ENCODE data around the gene INS.

INS gene

GRCh38 chr11:2176389-2176900 lies 15.4 kb upstream of the INS start:
- H3K27me3 ChIP-seq (ENCODE audit: control insufficient read depth, insufficient read depth, low read length) = no peaks in the 10 kb centered on the region
- H3K4me1 ChIP-seq (ENCODE audit: control insufficient read depth, low read depth, low read length) = no peaks in the 10 kb centered on the region
- H3K9ac ChIP-seq (ENCODE audit: low read length) = no peak overlapping the region
- no peaks in the 10 kb centered on the region for H3K9me3 ChIP-seq (ENCODE audit: control insufficient read depth, low read depth, low read length)
- no peak overlapping the region for H3K4me3 ChIP-seq (ENCODE audit: low read length)
- H3K27ac ChIP-seq (ENCODE audit: low read length) = no peak overlapping the region
- no peaks in the 10 kb centered on the region for H3K36me3 ChIP-seq (ENCODE audit: control insufficient read depth, low read depth, low read length)

DNA sequence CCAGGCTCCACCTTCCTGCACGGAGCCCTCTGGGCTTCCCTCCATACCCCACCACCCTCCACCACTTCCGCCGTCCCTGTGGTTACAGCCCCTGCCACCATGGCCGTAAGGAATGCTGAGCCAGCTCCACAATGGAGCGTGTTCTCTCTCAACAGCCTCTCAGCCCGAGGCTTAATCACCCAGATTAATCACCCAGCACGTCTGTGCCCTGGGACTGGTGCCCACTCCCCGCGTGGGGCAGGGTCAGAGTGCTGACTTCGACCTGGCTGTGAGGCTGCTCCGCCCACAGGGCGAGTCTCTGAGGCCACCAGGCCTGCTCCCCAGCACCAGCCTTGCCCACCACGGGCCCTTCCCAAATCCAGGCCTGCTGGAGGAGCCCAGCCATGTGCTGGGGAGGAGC lies 14.7 kb upstream of the INS start:
- no peak overlapping the region for H3K27ac ChIP-seq (ENCODE audit: low read length)
- H3K4me3 ChIP-seq (ENCODE audit: low read length) = no peak overlapping the region
- no peak overlapping the region for H3K9ac ChIP-seq (ENCODE audit: low read length)

GRCh38 chr11:2174361-2174760 lies 13.4 kb upstream of the INS start:
- Histone ChIP-seq H3K27me3 (ENCODE audit: control insufficient read depth, insufficient read depth, low read length) (no peaks in the 10 kb centered on the region), H3K4me1 (ENCODE audit: control insufficient read depth, low read depth, low read length) (no peaks in the 10 kb centered on the region), H3K4me3 (ENCODE audit: low read length) (no peak overlapping the region), H3K36me3 (ENCODE audit: control insufficient read depth, low read depth, low read length) (no peaks in the 10 kb centered on the region), H3K9ac (ENCODE audit: low read length) (no peak overlapping the region), H3K27ac (ENCODE audit: low read length) (no peak overlapping the region), H3K9me3 (ENCODE audit: control insufficient read depth, low read depth, low read length) (no peaks in the 10 kb centered on the region)

More for the DNA sequence above, 14.7 kb upstream of the INS start:
- Histone ChIP-seq H3K4me1 (ENCODE audit: control insufficient read depth, low read depth, low read length) (no peaks in the 10 kb centered on the region), H3K9me3 (ENCODE audit: control insufficient read depth, low read depth, low read length) (no peaks in the 10 kb centered on the region), H3K27me3 (ENCODE audit: control insufficient read depth, insufficient read depth, low read length) (no peaks in the 10 kb centered on the region), H3K36me3 (ENCODE audit: control insufficient read depth, low read depth, low read length) (no peaks in the 10 kb centered on the region)

DNA sequence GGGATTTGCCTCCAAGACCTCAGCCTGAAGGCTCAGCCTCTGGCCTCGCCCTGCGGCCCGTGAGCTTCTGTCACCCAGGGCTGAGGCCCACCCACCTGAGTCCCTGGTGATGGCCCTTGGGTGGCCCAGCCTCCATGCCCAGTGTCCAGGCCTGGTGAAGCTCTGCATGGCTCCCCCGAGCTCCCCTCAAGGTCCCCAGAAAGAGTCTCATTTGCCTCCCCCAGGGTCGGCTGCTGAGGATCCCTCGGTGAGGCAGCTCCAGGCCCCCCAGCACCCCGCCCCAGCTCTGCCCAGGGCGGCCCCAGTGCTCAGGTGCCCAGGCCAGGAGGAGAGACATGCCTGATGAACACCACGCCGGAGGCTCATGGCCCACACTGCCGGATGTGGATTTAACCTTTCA lies 12.8 kb upstream of the INS start:
- no peak overlapping the region for H3K9ac ChIP-seq (ENCODE audit: low read length)
- no peaks in the 10 kb centered on the region for H3K4me1 ChIP-seq (ENCODE audit: control insufficient read depth, low read depth, low read length)
- no peak overlapping the region for H3K4me3 ChIP-seq (ENCODE audit: low read length)
- H3K9me3 ChIP-seq (ENCODE audit: control insufficient read depth, low read depth, low read length) = no peaks in the 10 kb centered on the region
- H3K27me3 ChIP-seq (ENCODE audit: control insufficient read depth, insufficient read depth, low read length) = no peaks in the 10 kb centered on the region
- H3K27ac ChIP-seq (ENCODE audit: low read length) = no peak overlapping the region
- H3K36me3 ChIP-seq (ENCODE audit: control insufficient read depth, low read depth, low read length) = no peaks in the 10 kb centered on the region

DNA sequence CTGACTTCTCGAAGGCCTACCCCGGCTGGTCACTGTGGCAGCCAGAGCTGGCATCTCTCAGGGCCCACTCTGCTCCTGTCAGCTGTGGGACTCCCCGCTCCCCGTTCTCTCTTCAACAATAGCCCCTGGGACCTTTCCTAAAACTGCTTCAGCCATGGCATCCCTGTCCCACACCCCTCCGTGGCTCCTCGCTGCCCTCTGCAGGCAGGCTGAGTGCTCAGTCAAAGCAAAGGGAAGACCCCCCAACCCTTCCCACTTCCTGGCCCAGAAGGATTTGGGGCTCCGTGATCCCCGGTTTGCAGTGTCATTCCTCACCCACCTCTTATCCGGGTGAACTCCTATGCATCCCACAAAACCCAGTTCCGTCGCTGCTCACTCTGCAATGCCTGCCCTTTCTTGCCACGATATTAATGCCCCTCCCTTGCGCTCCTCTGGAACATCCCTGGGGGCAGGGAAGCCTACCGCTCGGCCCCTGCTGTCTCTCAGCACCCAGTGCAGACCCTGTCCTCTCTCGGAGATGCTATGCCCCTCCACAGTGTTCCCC lies 12.2 kb upstream of the INS start:
- H3K27ac ChIP-seq (ENCODE audit: low read length) = no peak overlapping the region
- no peaks in the 10 kb centered on the region for H3K9me3 ChIP-seq (ENCODE audit: control insufficient read depth, low read depth, low read length)
- H3K4me1 ChIP-seq (ENCODE audit: control insufficient read depth, low read depth, low read length) = no peaks in the 10 kb centered on the region
- H3K9ac ChIP-seq (ENCODE audit: low read length) = no peak overlapping the region
- no peak overlapping the region for H3K4me3 ChIP-seq (ENCODE audit: low read length)
- no peaks in the 10 kb centered on the region for H3K36me3 ChIP-seq (ENCODE audit: control insufficient read depth, low read depth, low read length)
- no peaks in the 10 kb centered on the region for H3K27me3 ChIP-seq (ENCODE audit: control insufficient read depth, insufficient read depth, low read length)

GRCh38 chr11:2172676-2173075 lies 11.7 kb upstream of the INS start:
- H3K27me3 ChIP-seq (ENCODE audit: control insufficient read depth, insufficient read depth, low read length) = no peaks in the 10 kb centered on the region

DNA sequence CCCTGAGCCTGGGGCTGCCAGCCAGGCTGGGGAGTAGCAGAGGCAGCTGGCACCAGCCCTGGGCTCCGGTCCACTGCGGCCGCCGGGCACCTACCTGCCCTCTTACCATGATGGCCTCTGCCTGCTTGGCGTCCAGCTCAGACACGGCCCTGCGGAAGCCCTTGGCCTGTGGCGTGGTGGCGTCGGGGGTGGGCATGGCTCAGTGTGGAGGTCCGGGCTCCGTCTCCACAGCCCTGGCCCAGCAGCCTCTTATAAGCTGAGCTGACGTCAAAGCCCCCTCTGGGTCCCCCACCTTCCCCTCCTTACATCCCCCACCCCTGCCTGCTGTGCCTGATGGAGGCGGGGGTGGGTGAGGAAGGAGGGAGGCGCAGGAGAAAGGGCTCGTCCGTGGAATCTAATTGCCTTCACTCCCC lies 10.6 kb upstream of the INS start, which contains the start of gene TH:
Gene TH, minus strand, starts transcription at position 225 of the 413 bp plus-strand sequence. Its CDS starts 29 bp downstream, at position 196.
- H3K27me3 ChIP-seq (ENCODE audit: control insufficient read depth, insufficient read depth, low read length) = peaks cover 7% of the 10 kb centered on the region
- H3K27ac ChIP-seq (ENCODE audit: low read length) = no peak within 1 kb of the TSS
- H3K4me1 ChIP-seq (ENCODE audit: control insufficient read depth, low read depth, low read length) = no peaks in the 10 kb centered on the region
- no peaks in the 10 kb centered on the region for H3K9me3 ChIP-seq (ENCODE audit: control insufficient read depth, low read depth, low read length)
- no peaks in the 10 kb centered on the region for H3K36me3 ChIP-seq (ENCODE audit: control insufficient read depth, low read depth, low read length)
- H3K4me3 ChIP-seq (ENCODE audit: low read length) = no peak within 1 kb of the TSS
- no peak within 1 kb of the TSS for H3K9ac ChIP-seq (ENCODE audit: low read length)

More at GRCh38 chr11:2172676-2173075, 11.7 kb upstream of the INS start:
- no peak overlapping the region for H3K27ac ChIP-seq (ENCODE audit: low read length)
- no peaks in the 10 kb centered on the region for H3K9me3 ChIP-seq (ENCODE audit: control insufficient read depth, low read depth, low read length)
- H3K4me3 ChIP-seq (ENCODE audit: low read length) = no peak overlapping the region
- no peaks in the 10 kb centered on the region for H3K4me1 ChIP-seq (ENCODE audit: control insufficient read depth, low read depth, low read length)
- H3K36me3 ChIP-seq (ENCODE audit: control insufficient read depth, low read depth, low read length) = no peaks in the 10 kb centered on the region
- no peak overlapping the region for H3K9ac ChIP-seq (ENCODE audit: low read length)

DNA sequence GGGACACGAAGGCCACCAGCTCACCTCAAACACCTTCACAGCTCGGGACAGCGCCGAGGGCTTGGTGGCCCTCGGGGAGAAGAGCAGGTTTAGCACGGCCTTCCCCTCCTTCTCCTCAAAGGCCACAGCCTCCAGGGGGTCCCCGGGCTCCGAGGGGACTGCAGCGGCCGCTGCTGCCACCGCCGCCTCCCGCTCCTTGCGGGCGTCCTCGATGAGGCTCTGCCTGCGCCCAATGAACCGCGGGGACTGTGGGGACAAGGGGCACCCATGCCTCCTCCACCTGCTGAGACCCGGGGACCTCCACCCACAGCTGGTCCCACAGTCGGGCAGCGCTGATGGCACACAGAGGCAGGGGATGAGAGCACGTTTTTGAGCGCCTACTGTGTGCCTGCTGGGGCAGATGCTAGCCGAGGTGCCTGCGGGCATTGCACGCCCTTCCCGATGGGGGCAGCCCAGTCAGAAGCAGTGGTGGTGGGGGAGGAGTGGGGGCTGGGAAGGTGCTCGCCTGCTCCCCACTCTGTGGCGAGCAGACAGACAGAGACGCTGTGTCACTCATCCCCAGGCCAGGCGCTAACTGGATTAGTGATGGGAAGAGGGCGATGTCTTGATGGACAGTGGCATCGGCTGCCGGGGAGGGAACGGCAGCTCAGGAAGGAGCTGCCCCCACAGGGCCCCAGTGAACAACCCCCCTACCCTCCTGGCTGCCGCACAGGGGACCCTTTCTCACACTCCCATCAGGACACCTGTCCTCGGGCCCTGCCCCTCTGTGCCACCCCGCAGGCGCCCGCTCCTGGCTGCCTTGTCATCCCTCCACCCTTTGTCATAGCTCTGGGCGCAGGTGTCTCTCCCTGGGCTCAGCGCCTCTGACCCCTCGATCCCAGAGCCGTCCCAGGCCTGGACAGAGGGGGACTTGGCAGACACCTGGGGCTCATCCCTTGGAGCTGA lies 8.9 kb upstream of the INS start:
- no peak overlapping the region for H3K4me3 ChIP-seq (ENCODE audit: low read length)
- H3K9me3 ChIP-seq (ENCODE audit: control insufficient read depth, low read depth, low read length) = no peaks in the 10 kb centered on the region
- H3K27me3 ChIP-seq (ENCODE audit: control insufficient read depth, insufficient read depth, low read length) = peaks cover 10% of the 10 kb centered on the region
- no peaks in the 10 kb centered on the region for H3K4me1 ChIP-seq (ENCODE audit: control insufficient read depth, low read depth, low read length)
- no peak overlapping the region for H3K9ac ChIP-seq (ENCODE audit: low read length)
- no peak overlapping the region for H3K27ac ChIP-seq (ENCODE audit: low read length)
- no peaks in the 10 kb centered on the region for H3K36me3 ChIP-seq (ENCODE audit: control insufficient read depth, low read depth, low read length)

- H3K9ac ChIP-seq (ENCODE audit: low read length) = no peak overlapping the region
- no peaks in the 10 kb centered on the region for H3K9me3 ChIP-seq (ENCODE audit: control insufficient read depth, low read depth, low read length)
- H3K36me3 ChIP-seq (ENCODE audit: control insufficient read depth, low read depth, low read length) = no peaks in the 10 kb centered on the region
- H3K4me1 ChIP-seq (ENCODE audit: control insufficient read depth, low read depth, low read length) = no peaks in the 10 kb centered on the region
- H3K27ac ChIP-seq (ENCODE audit: low read length) = no peak overlapping the region
- H3K27me3 ChIP-seq (ENCODE audit: control insufficient read depth, insufficient read depth, low read length) = peaks cover 10% of the 10 kb centered on the region
- no peak overlapping the region for H3K4me3 ChIP-seq (ENCODE audit: low read length)
Observed at GRCh38 chr11:2169005-2169378, 8.0 kb upstream of the INS start.

GRCh38 chr11:2168286-2169004 lies 7.4 kb upstream of the INS start:
- no peak overlapping the region for H3K27ac ChIP-seq (ENCODE audit: low read length)
- peaks cover 10% of the 10 kb centered on the region for H3K27me3 ChIP-seq (ENCODE audit: control insufficient read depth, insufficient read depth, low read length)

More at GRCh38 chr11:2168286-2169004, 7.4 kb upstream of the INS start:
- H3K4me3 ChIP-seq (ENCODE audit: low read length) = no peak overlapping the region
- no peaks in the 10 kb centered on the region for H3K9me3 ChIP-seq (ENCODE audit: control insufficient read depth, low read depth, low read length)
- H3K36me3 ChIP-seq (ENCODE audit: control insufficient read depth, low read depth, low read length) = no peaks in the 10 kb centered on the region
- H3K4me1 ChIP-seq (ENCODE audit: control insufficient read depth, low read depth, low read length) = no peaks in the 10 kb centered on the region
- H3K9ac ChIP-seq (ENCODE audit: low read length) = no peak overlapping the region
